ENCODE results near the gene DNAAF2. TPM values are rescaled to one million over a fixed set of nuclear protein-coding genes. Genes with fewer than 3 reads are reported as not detected.

The DNAAF2 gene
- total and polyA plus RNA-seq, 2 of the 13 experiments (the other 11 are each of a cell fraction or from before 2014, with no cell fraction given) = 6.1 to 13.6 TPM

DNA sequence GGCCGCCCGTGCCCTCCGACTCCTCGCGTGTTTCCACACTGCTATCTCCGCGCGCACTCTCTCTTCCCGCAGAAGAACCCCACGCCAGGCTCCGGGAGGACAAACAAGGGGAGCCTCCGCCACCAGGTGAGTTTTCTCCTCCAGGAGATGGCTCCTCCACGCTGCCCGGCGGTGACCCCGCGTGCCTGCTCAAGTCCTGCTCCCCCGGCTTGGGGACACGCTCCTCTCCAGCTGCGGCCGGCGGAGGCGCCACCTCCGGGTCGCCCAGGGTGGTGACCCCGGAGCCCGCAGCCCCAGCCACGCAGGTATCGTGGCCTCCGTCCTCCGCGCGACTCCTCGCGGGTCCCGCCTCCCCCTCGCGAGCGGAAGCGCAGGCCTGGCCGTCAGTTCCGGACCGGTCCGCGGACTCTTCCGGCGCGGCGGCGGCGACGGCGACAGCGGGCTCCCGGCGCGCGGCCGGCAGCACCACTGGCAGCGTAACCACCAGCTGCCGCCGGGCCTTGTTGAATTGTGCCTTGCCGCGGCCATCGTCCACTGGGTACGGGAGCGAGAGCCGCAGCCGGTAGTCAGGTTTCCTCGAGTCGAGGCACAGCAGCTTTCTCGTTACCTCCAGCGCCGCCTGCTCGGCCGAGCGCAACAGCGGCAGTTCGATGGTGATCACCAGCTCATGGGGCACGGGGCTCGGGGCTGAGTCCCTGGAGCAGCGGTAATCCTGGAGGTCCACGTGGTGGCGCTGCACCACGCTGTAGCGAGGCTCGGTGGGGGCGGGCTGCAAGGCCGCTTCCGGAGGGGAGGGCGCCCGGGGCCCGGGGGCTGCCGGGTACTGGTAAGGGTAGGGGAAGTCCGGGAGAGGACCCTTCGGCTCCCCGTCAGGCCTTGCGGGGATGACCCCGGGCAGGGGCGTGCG, 1.2 kb downstream of the DNAAF2 start (continued):
- TF ChIP-seq, protein P1, sequence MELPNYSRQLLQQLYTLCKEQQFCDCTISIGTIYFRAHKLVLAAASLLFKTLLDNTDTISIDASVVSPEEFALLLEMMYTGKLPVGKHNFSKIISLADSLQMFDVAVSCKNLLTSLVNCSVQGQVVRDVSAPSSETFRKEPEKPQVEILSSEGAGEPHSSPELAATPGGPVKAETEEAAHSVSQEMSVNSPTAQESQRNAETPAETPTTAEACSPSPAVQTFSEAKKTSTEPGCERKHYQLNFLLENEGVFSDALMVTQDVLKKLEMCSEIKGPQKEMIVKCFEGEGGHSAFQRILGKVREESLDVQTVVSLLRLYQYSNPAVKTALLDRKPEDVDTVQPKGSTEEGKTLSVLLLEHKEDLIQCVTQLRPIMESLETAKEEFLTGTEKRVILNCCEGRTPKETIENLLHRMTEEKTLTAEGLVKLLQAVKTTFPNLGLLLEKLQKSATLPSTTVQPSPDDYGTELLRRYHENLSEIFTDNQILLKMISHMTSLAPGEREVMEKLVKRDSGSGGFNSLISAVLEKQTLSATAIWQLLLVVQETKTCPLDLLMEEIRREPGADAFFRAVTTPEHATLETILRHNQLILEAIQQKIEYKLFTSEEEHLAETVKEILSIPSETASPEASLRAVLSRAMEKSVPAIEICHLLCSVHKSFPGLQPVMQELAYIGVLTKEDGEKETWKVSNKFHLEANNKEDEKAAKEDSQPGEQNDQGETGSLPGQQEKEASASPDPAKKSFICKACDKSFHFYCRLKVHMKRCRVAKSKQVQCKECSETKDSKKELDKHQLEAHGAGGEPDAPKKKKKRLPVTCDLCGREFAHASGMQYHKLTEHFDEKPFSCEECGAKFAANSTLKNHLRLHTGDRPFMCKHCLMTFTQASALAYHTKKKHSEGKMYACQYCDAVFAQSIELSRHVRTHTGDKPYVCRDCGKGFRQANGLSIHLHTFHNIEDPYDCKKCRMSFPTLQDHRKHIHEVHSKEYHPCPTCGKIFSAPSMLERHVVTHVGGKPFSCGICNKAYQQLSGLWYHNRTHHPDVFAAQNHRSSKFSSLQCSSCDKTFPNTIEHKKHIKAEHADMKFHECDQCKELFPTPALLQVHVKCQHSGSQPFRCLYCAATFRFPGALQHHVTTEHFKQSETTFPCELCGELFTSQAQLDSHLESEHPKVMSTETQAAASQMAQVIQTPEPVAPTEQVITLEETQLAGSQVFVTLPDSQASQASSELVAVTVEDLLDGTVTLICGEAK (IDR thresholded peaks at IDR 0.05) = no peak
- TF ChIP-seq, protein P1 (CRISPR knock-in tag; IDR thresholded peaks at IDR 0.05) = no peak; the same call in 1 of the 2 replicates
- TF ChIP-seq TOPORS (CRISPR knock-in tag; IDR thresholded peaks at IDR 0.05) (no peak), SOX6 (IDR thresholded peaks at IDR 0.05) (no peak), SOX6 (CRISPR knock-in tag; IDR thresholded peaks at IDR 0.05) (peak; percentile 57; the same call in 1 of the 2 replicates), HOXD1 (CRISPR knock-in tag; IDR thresholded peaks at IDR 0.05) (no peak), YY1 (IDR thresholded peaks at IDR 0.05; ENCODE audit: insufficient read depth, insufficient replicate concordance, low read depth, low read length) (peak; percentile 9), GABPA (IDR thresholded peaks at IDR 0.05; ENCODE audit: low read depth, low read length) (peak; percentile 90), GABPA (CRISPR knock-in tag; IDR thresholded peaks at IDR 0.05; ENCODE audit: low read depth) (peak; percentile 88), ZNF180 (CRISPR knock-in tag; IDR thresholded peaks at IDR 0.05; ENCODE audit: borderline replicate concordance, low read depth) (no peak)
- TF ChIP-seq, protein P2, sequence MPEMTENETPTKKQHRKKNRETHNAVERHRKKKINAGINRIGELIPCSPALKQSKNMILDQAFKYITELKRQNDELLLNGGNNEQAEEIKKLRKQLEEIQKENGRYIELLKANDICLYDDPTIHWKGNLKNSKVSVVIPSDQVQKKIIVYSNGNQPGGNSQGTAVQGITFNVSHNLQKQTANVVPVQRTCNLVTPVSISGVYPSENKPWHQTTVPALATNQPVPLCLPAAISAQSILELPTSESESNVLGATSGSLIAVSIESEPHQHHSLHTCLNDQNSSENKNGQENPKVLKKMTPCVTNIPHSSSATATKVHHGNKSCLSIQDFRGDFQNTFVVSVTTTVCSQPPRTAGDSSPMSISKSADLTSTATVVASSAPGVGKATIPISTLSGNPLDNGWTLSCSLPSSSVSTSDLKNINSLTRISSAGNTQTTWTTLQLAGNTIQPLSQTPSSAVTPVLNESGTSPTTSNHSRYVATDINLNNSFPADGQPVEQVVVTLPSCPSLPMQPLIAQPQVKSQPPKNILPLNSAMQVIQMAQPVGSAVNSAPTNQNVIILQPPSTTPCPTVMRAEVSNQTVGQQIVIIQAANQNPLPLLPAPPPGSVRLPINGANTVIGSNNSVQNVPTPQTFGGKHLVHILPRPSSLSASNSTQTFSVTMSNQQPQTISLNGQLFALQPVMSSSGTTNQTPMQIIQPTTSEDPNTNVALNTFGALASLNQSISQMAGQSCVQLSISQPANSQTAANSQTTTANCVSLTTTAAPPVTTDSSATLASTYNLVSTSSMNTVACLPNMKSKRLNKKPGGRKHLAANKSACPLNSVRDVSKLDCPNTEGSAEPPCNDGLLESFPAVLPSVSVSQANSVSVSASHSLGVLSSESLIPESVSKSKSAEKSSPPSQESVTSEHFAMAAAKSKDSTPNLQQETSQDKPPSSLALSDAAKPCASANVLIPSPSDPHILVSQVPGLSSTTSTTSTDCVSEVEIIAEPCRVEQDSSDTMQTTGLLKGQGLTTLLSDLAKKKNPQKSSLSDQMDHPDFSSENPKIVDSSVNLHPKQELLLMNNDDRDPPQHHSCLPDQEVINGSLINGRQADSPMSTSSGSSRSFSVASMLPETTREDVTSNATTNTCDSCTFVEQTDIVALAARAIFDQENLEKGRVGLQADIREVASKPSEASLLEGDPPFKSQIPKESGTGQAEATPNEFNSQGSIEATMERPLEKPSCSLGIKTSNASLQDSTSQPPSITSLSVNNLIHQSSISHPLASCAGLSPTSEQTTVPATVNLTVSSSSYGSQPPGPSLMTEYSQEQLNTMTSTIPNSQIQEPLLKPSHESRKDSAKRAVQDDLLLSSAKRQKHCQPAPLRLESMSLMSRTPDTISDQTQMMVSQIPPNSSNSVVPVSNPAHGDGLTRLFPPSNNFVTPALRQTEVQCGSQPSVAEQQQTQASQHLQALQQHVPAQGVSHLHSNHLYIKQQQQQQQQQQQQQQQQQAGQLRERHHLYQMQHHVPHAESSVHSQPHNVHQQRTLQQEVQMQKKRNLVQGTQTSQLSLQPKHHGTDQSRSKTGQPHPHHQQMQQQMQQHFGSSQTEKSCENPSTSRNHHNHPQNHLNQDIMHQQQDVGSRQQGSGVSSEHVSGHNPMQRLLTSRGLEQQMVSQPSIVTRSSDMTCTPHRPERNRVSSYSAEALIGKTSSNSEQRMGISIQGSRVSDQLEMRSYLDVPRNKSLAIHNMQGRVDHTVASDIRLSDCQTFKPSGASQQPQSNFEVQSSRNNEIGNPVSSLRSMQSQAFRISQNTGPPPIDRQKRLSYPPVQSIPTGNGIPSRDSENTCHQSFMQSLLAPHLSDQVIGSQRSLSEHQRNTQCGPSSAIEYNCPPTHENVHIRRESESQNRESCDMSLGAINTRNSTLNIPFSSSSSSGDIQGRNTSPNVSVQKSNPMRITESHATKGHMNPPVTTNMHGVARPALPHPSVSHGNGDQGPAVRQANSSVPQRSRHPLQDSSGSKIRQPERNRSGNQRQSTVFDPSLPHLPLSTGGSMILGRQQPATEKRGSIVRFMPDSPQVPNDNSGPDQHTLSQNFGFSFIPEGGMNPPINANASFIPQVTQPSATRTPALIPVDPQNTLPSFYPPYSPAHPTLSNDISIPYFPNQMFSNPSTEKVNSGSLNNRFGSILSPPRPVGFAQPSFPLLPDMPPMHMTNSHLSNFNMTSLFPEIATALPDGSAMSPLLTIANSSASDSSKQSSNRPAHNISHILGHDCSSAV (CRISPR knock-in tag; IDR thresholded peaks at IDR 0.05; ENCODE audit: borderline replicate concordance) = no peak; the same call in 1 of the 2 replicates
